DOHH2 (cell line): Measurements from ENCODE around the gene SLC44A2.

Experiments used
- H3F3A ChIP-seq: fragments of 200-600 bp; sonication (generic), shearing (Covaris generic); 2 replicates; pipeline ENCODE4 v1.6.0; 2016; ENCODE audit warnings: antibody characterized with exemption, mild to moderate bottlenecking; ENCODE audit not compliant: control insufficient read depth, insufficient read depth
- H3K27ac ChIP-seq: fragments of 200-600 bp; sonication (generic); 2 replicates; pipeline ENCODE4 v1.5.1; 2014; ENCODE audit warnings: low read depth, mild to moderate bottlenecking, low read length, moderate library complexity
- H3K27me3 ChIP-seq: fragments of 200-600 bp; sonication (generic); 2 replicates; pipeline ENCODE4 v1.6.1; 2014; ENCODE audit warnings: mild to moderate bottlenecking, low read length, mixed read lengths; ENCODE audit not compliant: control insufficient read depth
- H3K36me3 ChIP-seq: fragments of 200-600 bp; sonication (generic); 2 replicates; pipeline ENCODE4 v1.6.1; 2014; ENCODE audit warnings: mild to moderate bottlenecking, low read length, moderate library complexity, mixed read lengths; ENCODE audit not compliant: control insufficient read depth
- H3K4me1 ChIP-seq: fragments of 200-600 bp; sonication (generic); 2 replicates; pipeline ENCODE4 v1.6.1; 2014; ENCODE audit warnings: mild to moderate bottlenecking, low read length, mixed read lengths; ENCODE audit not compliant: control insufficient read depth
- H3K4me2 ChIP-seq: fragments of 200-600 bp; sonication (generic); 2 replicates; pipeline ENCODE4 v1.6.0; 2014; ENCODE audit warnings: mild to moderate bottlenecking, low read length, moderate library complexity
- H3K4me3 ChIP-seq: fragments of 200-600 bp; sonication (generic); 2 replicates; pipeline ENCODE4 v1.5.1; 2014; ENCODE audit warnings: mild to moderate bottlenecking, low read length, mixed read lengths
- H3K79me2 ChIP-seq: fragments of 200-600 bp; sonication (generic); 2 replicates; pipeline ENCODE4 v1.6.1; 2014; ENCODE audit warnings: mild to moderate bottlenecking, low read length, mixed read lengths; ENCODE audit not compliant: control insufficient read depth
- H3K9me2 ChIP-seq: fragments of 200-600 bp; sonication (generic); replicated peaks from 2 replicates; pipeline ENCODE4 v1.6.1; 2014; ENCODE audit warnings: mild to moderate bottlenecking, low read length, mixed read lengths; ENCODE audit not compliant: control insufficient read depth
- H3K9me3 ChIP-seq: fragments of 200-600 bp; sonication (generic); 2 replicates; pipeline ENCODE4 v1.6.1; 2014; ENCODE audit warnings: antibody characterized with exemption, low read length, mixed read lengths; ENCODE audit not compliant: control insufficient read depth, insufficient read depth
- H4K20me1 ChIP-seq: fragments of 200-600 bp; sonication (generic); 2 replicates; pipeline ENCODE4 v1.6.0; 2014; ENCODE audit warnings: low read depth, mild to moderate bottlenecking, antibody characterized with exemption, low read length, moderate library complexity; ENCODE audit not compliant: control insufficient read depth, insufficient read depth
- CTCF ChIP-seq: fragments of 200-600 bp; sonication (generic); IDR thresholded peaks from one replicate; pipeline ENCODE4 v1.5.1; 2014; ENCODE audit warnings: antibody characterized with exemption, mild to moderate bottlenecking, low read depth, low read length; ENCODE audit not compliant: poor library complexity, severe bottlenecking
- EZH2phosphoT487 ChIP-seq: fragments of 200-600 bp; sonication (generic); IDR thresholded peaks from 2 replicates; pipeline ENCODE4 v1.6.1; 2017; ENCODE audit warnings: borderline replicate concordance, mild to moderate bottlenecking, antibody characterized with exemption, low read length, moderate library complexity, mixed read lengths

Gene SLC44A2

GRCh38 chr19:10687518-10688288 lies 62.4 kb downstream of the SLC44A2 start:
- Histone ChIP-seq H3K4me1 (no peaks in the 10 kb centered on the region), H3F3A (peaks cover 18% of the 10 kb centered on the region), H3K4me3 (no peak overlapping the region), H3K27me3 (no peaks in the 10 kb centered on the region), H3K27ac (no peak overlapping the region), H3K9me2 (no peaks in the 10 kb centered on the region), H3K79me2 (peaks cover 27% of the 10 kb centered on the region), H4K20me1 (peaks cover 6% of the 10 kb centered on the region; the same call in 1 of the 2 replicates), H3K4me2 (no peak overlapping the region), H3K9me3 (no peaks in the 10 kb centered on the region), H3K36me3 (peaks cover 98% of the 10 kb centered on the region)
- TF ChIP-seq EZH2phosphoT487 (no peak), CTCF (no peak)

- peaks cover 23% of the 10 kb centered on the region for H3K79me2 ChIP-seq
- H3K27me3 ChIP-seq, result no peaks in the 10 kb centered on the region
- H3F3A ChIP-seq, result peaks cover 24% of the 10 kb centered on the region
- H4K20me1 ChIP-seq, result peaks cover 6% of the 10 kb centered on the region; the same call in 1 of the 2 replicates
- no peak overlapping the region for H3K4me2 ChIP-seq
- H3K4me3 ChIP-seq, result no peak overlapping the region
- H3K4me1 ChIP-seq, result no peaks in the 10 kb centered on the region
- no peak for TF ChIP-seq EZH2phosphoT487
- H3K27ac ChIP-seq, result no peak overlapping the region
- H3K9me3 ChIP-seq, result no peaks in the 10 kb centered on the region
- H3K9me2 ChIP-seq, result no peaks in the 10 kb centered on the region
- peaks cover 89% of the 10 kb centered on the region for H3K36me3 ChIP-seq
Observed at GRCh38 chr19:10688545-10689280, 63.4 kb downstream of the SLC44A2 start.

DNA sequence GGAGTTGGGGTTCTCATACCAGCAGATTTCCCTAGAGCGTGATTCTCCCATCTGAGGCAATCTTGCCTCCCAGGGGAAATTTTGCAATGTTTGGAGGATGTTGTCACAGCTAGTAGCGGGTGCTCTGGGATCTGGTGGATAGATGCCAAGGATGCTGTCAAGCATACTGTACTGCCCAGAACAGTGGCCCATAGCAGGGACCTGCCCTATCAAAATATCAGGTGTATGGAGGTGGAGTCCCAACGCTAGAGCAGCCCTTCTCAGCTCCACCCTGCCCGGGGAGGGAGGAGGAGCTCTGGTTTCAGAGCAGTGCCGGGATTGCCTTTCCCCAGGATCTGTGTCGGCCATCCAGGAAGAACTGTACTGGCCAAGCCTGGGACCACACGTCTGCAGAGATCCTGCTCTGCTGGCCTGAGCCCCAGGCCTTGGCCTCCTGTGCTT lies 65.0 kb downstream of the SLC44A2 start:
- Histone ChIP-seq H3K4me2 (no peak overlapping the region), H3K9me3 (no peaks in the 10 kb centered on the region), H3K4me1 (peaks cover 2% of the 10 kb centered on the region; the same call in 1 of the 2 replicates), H3K9me2 (no peaks in the 10 kb centered on the region), H3F3A (peaks cover 30% of the 10 kb centered on the region), H3K27me3 (no peaks in the 10 kb centered on the region), H3K79me2 (peaks cover 14% of the 10 kb centered on the region; the same call in 1 of the 2 replicates), H4K20me1 (peaks cover 6% of the 10 kb centered on the region; the same call in 1 of the 2 replicates), H3K4me3 (no peak overlapping the region), H3K27ac (no peak overlapping the region), H3K36me3 (peaks cover 72% of the 10 kb centered on the region)
- TF ChIP-seq EZH2phosphoT487, result no peak
- no peak for TF ChIP-seq CTCF
